Left lung (tissue), 10 donors: ENCODE data around the gene TH. TPM values are rescaled to one million over a fixed set of nuclear protein-coding genes. Genes with fewer than 3 reads are reported as not detected.
"Not testable (repeated sequence)": the region's sequence is repeated elsewhere in the genome, so short reads cannot be mapped to it uniquely, and the experiment has no call there.

Experiments used
- ATAC-seq: fragments of 200-7000 bp; cut with Tn5 transposase; one replicate; pipeline ENCODE4 v1.9.1; 2020; ENCODE audit warnings: moderate library complexity
- DNase-seq, 4 donors: peaks; one replicate each; pipeline ENCODE4 v3.0.0-alpha.2; 2013 to 2020
- H3K27ac ChIP-seq, 2 donors: fragments of 200-600 bp; sonication (generic) in 1 of 2; one replicate each; pipeline versions ENCODE4 v1.5.0 to v1.8.0; 2020 to 2021
- H3K27me3 ChIP-seq, 2 donors: fragments of 200-600 bp; sonication (generic) in 1 of 2; one replicate each; pipeline versions ENCODE4 v1.5.0 to v1.8.0; 2020 to 2021
- H3K36me3 ChIP-seq, 2 donors: fragments of 200-600 bp; sonication (generic) in 1 of 2; one replicate each; pipeline versions ENCODE4 v1.5.0 to v1.8.0; 2020 to 2021
- H3K4me1 ChIP-seq, 2 donors: fragments of 200-600 bp; one replicate each; pipeline ENCODE4 v1.8.0; 2021
- H3K4me3 ChIP-seq, 2 donors: fragments of 200-600 bp; sonication (generic) in 1 of 2; one replicate each; pipeline versions ENCODE4 v1.5.0 to v1.8.0; 2020 to 2021; ENCODE audit warnings: mild to moderate bottlenecking in 1 of 2
- H3K9me3 ChIP-seq, 2 donors: fragments of 200-600 bp; sonication (generic) in 1 of 2; one replicate each; pipeline versions ENCODE4 v1.5.0 to v1.8.0; 2020 to 2021
- CTCF ChIP-seq, 2 donors: fragments of 200-600 bp; sonication (generic) in 1 of 2; IDR thresholded peaks; one replicate each; pipeline versions ENCODE4 v1.5.0 to v1.8.0; 2021; ENCODE audit warnings: antibody characterized with exemption in 2 of 2
- intact Hi-C, 2 donors: fragments of 100-400 bp; cut with DNase I; formaldehyde crosslinking; loops; one replicate each; pipeline versions ENCODE4 v1.11.2 to v1.14.2; 2022
- polyA plus RNA-seq, 6 donors: library from polyadenylated mRNA; unstranded; fragments of 120-200 nt; gene quantifications; one replicate each; pipeline ENCODE4 v1.2.1, GENCODE V29; 2013; ENCODE audit not compliant: insufficient read length in 6 of 6
- total RNA-seq, 2 donors: library from RNA; stranded (reverse); fragmentation: NEBNext Ultra II Directional; extraction: Animal tissue kit (Norgen Biotek cat#: 25700); gene quantifications; one replicate each; pipeline ENCODE4 v1.2.1, GENCODE V29; 2021
- donor health status: DM: no; HTN: yes; CAD: no.
- donor health status: DM: no; HTN: no; CAD: no.

The TH gene
- total and polyA plus RNA-seq, 8 donors: 0.18 to 1.4 (median 0.55) TPM

DNA sequence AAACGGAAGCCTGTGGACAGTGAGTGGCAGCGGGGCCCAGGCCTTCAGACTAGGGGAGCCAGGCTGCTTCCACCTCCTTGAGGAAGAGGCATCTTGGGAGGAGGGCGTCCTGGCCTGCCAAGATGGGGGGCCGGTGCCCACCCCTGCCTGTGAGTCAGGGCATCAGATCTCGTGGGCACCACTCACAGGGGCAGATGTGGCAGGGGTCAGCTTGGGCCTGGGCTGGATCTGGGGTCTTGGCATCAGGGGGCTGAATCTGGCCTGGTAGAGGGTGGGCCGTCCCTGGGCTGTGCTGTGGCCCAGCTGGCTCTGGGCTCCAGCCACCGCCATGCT lies 24.1 kb upstream of the TH start:
- Histone ChIP-seq H3K9me3 (no peaks in the 10 kb centered on the region), H3K36me3 (no peaks in the 10 kb centered on the region), H3K4me3 (no peak overlapping the region), H3K27ac (no peak overlapping the region), H3K4me1 (no peaks in the 10 kb centered on the region), H3K27me3 (peaks cover 0 to 19% of the 10 kb centered on the region in 2 donors)
- intact Hi-C loops: loop anchor here (5.0 to 10.0 kb wide), 2 partner anchors 102 to 229 kb away; no protein-coding TSS in a partner anchor
- no peak for DNase-seq
- no peak for ATAC-seq
- no peak for TF ChIP-seq CTCF (IDR thresholded peaks at IDR 0.05)

DNA sequence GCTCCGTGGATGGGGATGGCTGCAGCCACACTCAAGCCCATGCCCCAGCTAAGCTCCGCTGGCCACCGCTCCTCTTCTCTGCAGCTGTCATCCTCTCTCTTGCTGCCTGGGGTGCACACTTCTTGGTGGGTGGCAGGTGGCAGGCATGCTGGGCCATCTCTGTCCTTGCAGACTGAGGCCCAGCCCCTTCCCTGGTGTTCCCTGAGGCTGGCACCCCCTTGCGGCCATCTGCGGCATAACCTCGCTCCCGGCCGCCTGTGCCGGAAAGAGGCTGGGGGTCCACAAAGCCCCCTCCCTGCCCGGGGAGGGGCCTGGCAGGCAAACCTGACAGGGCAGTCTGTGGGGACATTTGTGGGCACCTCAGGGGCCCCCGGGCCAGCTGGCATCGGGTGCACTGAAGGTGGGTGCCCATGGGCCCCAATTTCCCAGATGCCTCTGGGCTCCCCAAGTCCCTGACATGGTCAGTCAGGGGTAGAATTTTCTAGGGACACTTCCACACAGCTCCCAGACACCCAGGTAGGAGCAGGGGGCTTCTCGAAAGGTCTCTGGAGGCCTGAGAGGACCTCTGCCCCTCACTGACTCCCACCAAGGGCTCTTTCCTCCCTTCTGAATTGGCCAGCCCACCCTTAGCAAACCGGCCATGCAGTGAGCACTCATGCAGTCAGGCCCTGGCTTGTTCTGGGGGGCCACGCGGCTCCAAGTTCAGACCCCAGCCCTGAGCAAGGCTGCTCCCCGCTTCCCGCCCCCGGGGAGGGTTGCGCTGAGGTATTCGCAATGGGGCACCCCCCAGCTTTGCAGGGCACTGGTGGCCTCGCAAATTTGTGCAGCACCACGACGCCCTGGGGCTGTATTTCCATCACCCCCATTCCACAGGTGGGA lies 23.5 kb upstream of the TH start:
- peak; percentile 81 to 88 for TF ChIP-seq CTCF (IDR thresholded peaks at IDR 0.05)
- peaks cover 0 to 25% of the 10 kb centered on the region in 2 donors for H3K27me3 ChIP-seq
- no peak overlapping the region for H3K27ac ChIP-seq
- DNase-seq (no peak), ATAC-seq (peak; percentile 34)
- no peak overlapping the region for H3K4me3 ChIP-seq
- no peaks in the 10 kb centered on the region for H3K36me3 ChIP-seq
- no peaks in the 10 kb centered on the region for H3K4me1 ChIP-seq
- intact Hi-C loops: loop anchor here (5.0 to 10.0 kb wide), 2 partner anchors 102 to 230 kb away; no protein-coding TSS in a partner anchor
- H3K9me3 ChIP-seq: no peaks in the 10 kb centered on the region

DNA sequence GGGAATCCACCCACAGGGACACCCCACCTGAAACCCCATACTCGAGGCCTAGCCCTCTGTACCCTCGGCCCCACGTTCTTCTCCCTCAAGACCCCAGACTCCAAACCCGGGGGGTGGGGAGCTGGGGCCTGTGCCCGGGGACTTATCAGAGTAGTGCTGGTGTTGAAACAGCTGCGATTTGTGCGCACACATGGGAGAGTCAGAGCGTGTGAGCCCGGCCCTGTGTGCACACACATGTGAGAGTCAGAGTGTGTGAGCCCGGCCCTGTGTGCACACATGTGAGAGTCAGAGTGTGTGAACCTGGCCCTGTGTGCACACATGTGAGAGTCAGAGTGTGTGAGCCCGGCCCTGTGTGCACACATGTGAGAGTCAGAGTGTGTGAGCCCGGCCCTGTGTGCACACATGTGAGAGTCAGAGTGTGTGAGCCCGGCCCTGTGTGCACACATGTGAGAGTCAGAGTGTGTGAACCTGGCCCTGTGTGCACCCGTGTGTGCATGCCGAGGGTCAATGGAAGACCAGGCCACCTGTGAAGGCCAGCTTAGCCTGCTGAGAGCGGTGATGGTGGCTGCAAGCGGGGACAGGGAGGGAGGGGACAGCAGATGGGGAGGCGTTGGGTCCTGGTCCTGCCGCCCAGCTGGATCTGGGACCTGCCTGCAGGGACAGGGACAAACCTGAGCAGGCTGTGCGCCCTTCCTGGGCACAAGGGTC lies 22.4 kb upstream of the TH start:
- not testable (repeated sequence) for H3K36me3 ChIP-seq, H3K4me3 ChIP-seq, H3K27ac ChIP-seq, ATAC-seq, H3K9me3 ChIP-seq, H3K4me1 ChIP-seq, DNase-seq
- H3K27me3 ChIP-seq: peaks cover 0 to 30% of the 10 kb centered on the region in 2 donors
- intact Hi-C loops: loop anchor here in 1 of 2 donors (10.0 kb wide), 1 partner anchor 231 kb away; no protein-coding TSS in a partner anchor

DNA sequence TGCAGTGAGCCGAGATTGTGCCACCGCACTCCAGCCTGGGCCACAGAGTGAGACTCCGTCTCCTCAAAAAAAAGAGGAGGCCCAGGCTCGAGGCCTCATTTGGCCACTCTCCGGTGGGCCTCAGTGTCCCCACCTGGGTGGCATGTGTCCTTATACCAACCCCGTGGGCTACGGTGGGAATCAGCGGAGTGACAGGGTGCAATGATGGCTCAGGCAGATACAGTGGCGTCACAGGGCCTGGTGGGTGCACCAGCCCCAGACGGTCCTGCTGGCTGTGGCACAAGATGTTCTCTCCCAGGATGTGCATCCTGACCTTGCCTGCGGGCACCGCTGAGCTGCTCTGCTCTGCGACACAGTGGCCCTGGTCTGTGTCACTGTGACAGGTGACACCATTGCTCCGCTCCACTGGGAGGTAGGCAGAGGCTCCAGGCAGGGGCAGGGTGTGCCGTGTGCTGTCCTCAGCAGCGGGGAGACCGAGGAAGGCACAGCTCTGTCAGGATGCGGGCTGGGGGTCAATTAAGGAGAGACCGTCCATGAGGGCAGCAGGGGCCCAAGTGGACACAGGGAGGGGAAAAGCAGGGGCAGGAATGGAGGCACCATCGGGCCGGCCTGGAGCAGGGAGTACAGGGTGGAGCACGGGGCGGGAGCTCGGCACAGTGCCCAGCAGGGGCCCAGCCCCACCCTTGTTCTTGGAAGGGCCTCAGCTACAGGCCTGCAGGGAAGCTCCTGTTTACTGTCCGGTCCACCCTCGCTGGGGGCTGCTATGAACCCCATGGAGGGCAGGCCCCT lies 21.7 kb upstream of the TH start:
- peaks cover 0 to 30% of the 10 kb centered on the region in 2 donors for H3K27me3 ChIP-seq
- no peaks in the 10 kb centered on the region for H3K36me3 ChIP-seq
- no peak for TF ChIP-seq CTCF (IDR thresholded peaks at IDR 0.05)
- DNase-seq (no peak), ATAC-seq (no peak)
- no peaks in the 10 kb centered on the region for H3K4me1 ChIP-seq
- no peaks in the 10 kb centered on the region for H3K9me3 ChIP-seq
- no peak overlapping the region for H3K27ac ChIP-seq
- intact Hi-C loops: loop anchor here in 1 of 2 donors (10.0 kb wide), 1 partner anchor 232 kb away; no protein-coding TSS in a partner anchor
- H3K4me3 ChIP-seq: no peak overlapping the region

DNA sequence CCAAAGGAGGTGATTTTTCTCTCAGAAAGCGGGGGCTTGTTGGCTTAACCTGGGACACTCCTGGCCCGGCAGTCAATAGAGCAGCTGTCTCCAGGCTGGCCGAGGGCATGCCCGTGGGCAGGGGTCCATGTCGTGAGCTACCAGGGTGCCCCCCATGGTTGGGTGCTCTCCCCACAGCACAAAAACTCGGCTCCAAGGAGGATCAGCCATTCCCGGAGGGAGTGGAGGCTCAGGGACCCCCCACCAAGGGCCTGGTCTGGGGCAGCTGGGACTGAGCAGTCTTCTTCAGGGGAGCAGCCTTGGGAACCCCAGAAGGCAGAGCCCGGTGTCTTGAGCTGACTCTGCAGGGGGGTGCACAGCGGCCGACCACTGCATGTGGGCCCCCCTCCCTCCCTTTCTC lies 20.8 kb upstream of the TH start:
- no peak overlapping the region for H3K4me3 ChIP-seq
- no peaks in the 10 kb centered on the region for H3K36me3 ChIP-seq
- ATAC-seq (no peak), DNase-seq (no peak)
- intact Hi-C loops: loop anchor here in 1 of 2 donors (10.0 kb wide), 1 partner anchor 232 kb away; no protein-coding TSS in a partner anchor
- no peaks in the 10 kb centered on the region for H3K9me3 ChIP-seq
- no peak for TF ChIP-seq CTCF (IDR thresholded peaks at IDR 0.05)
- no peaks in the 10 kb centered on the region for H3K4me1 ChIP-seq
- H3K27ac ChIP-seq: no peak overlapping the region
- H3K27me3 ChIP-seq: peaks cover 0 to 30% of the 10 kb centered on the region in 2 donors
